Cardiac fibroblast (primary cell): Measurements from ENCODE around the gene DHRSX.
"Not testable (repeated sequence)": the region's sequence is repeated elsewhere in the genome, so short reads cannot be mapped to it uniquely, and the experiment has no call there.

ENCODE experiments used
- DNase-seq, 2 donors: peaks; one replicate each; pipeline versions ENCODE4 v3.0.0 to v3.0.0-alpha.2; 2010; ENCODE audit warnings: low read depth in 2 of 2
- H3K4me3 ChIP-seq, 2 donors: replicated peaks in 1 of 2; 1 replicate in 1 of 2; 2 replicates in 1 of 2; pipeline ENCODE4 v1.5.1; 2011; ENCODE audit warnings: low read depth in 2 of 2, low read length in 2 of 2, mild to moderate bottlenecking in 2 of 2, moderate library complexity in 1 of 2
- CTCF ChIP-seq: IDR thresholded peaks from one replicate; pipeline ENCODE4 v1.5.1; 2011; ENCODE audit warnings: low read depth, mild to moderate bottlenecking, low read length, inconsistent platforms

The DHRSX gene

GRCh38 chrX:2427147-2427546 is 73.6 kb downstream of the DHRSX start:
- no peak for TF ChIP-seq CTCF
- no peak overlapping the region for H3K4me3 ChIP-seq
- DNase-seq: no peak

- no peak for DNase-seq
- no peak for TF ChIP-seq CTCF
- no peak overlapping the region for H3K4me3 ChIP-seq
These were observed 74.4 kb downstream of the DHRSX start for GRCh38 chrX:2426289-2426882.

- no peak for TF ChIP-seq CTCF
- DNase-seq: no peak
- no peak overlapping the region for H3K4me3 ChIP-seq
These were observed 75.3 kb downstream of the DHRSX start for GRCh38 chrX:2425286-2426071.

GRCh38 chrX:2424317-2424716 is 76.5 kb downstream of the DHRSX start:
- DNase-seq: no peak
- TF ChIP-seq CTCF: no peak
- H3K4me3 ChIP-seq: no peak overlapping the region

GRCh38 chrX:2423899-2424298 is 76.9 kb downstream of the DHRSX start:
- no peak for DNase-seq
- no peak overlapping the region for H3K4me3 ChIP-seq
- TF ChIP-seq CTCF: no peak

GRCh38 chrX:2423282-2423681 is 77.5 kb downstream of the DHRSX start:
- TF ChIP-seq CTCF: no peak
- DNase-seq: peak; percentile 15 to 79
- no peak overlapping the region for H3K4me3 ChIP-seq

- not testable (repeated sequence) for DNase-seq, H3K4me3 ChIP-seq
These were observed 81.4 kb downstream of the DHRSX start for GRCh38 chrX:2419418-2419817.
